Suprapubic skin (tissue), 4 donors: ENCODE measurements around the gene FDPS. TPM values are rescaled to one million over a fixed set of nuclear protein-coding genes. Genes with fewer than 3 reads are reported as not detected.
"Not testable (repeated sequence)": the region's sequence is repeated elsewhere in the genome, so short reads cannot be mapped to it uniquely, and the experiment has no call there.

Source experiments
- DNase-seq, 2 donors: peaks; one replicate each; pipeline ENCODE4 v3.0.0-alpha.2; 2019; ENCODE audit warnings: low spot score in 2 of 2
- H3K27ac ChIP-seq: fragments of 200-600 bp; sonication (generic); one replicate; pipeline ENCODE4 v1.5.1; 2019
- H3K27me3 ChIP-seq: fragments of 200-600 bp; sonication (generic); one replicate; pipeline ENCODE4 v1.5.1; 2019
- H3K36me3 ChIP-seq: fragments of 200-600 bp; sonication (generic); one replicate; pipeline ENCODE4 v1.5.1; 2019
- H3K4me1 ChIP-seq: fragments of 200-600 bp; sonication (generic); one replicate; pipeline ENCODE4 v1.5.1; 2019
- H3K4me3 ChIP-seq: fragments of 200-600 bp; sonication (generic); one replicate; pipeline ENCODE4 v1.5.1; 2019; ENCODE audit warnings: mild to moderate bottlenecking
- H3K9me3 ChIP-seq: fragments of 200-600 bp; sonication (generic); one replicate; pipeline ENCODE4 v1.5.1; 2019
- EP300 ChIP-seq: sonication (generic); formaldehyde crosslinking; IDR thresholded peaks from one replicate; pipeline ENCODE4 v1.6.1; 2017; ENCODE audit warnings: antibody characterized with exemption
- POLR2A ChIP-seq, 2 donors: fragments of 450-650 bp; IDR thresholded peaks; one replicate each; pipeline ENCODE4 v1.6.1; 2017; ENCODE audit warnings: antibody characterized with exemption in 2 of 2, mild to moderate bottlenecking in 2 of 2, moderate library complexity in 2 of 2
- POLR2AphosphoS5 ChIP-seq, 3 donors: sonication (generic); formaldehyde crosslinking; IDR thresholded peaks; one replicate each; pipeline ENCODE4 v1.6.1; 2017; ENCODE audit warnings: antibody characterized with exemption in 3 of 3
- WGBS: methylation state at CpG from one replicate; pipeline ENCODE4 v1.1.5; 2018; 5-methylcytosine and 5-hydroxymethylcytosine counted together
- total RNA-seq, 4 donors: library from RNA; depleted of rRNA; stranded (reverse); fragments of >200 nt; gene quantifications; one replicate each; pipeline ENCODE4 v1.1.0, GENCODE V29; 2016
- TF ChIP-seq, protein P1 (sequence below), 2 donors: fragments of 200-600 bp in 1 of 2; fragments of 450-650 bp in 1 of 2; sonication (generic) in 1 of 2; IDR thresholded peaks; one replicate each; pipeline ENCODE4 v1.5.1; 2016 to 2019; ENCODE audit warnings: antibody characterized with exemption in 2 of 2, mild to moderate bottlenecking in 1 of 2, moderate library complexity in 1 of 2

The FDPS gene
- total RNA-seq, 4 donors from 2014 or later: 110 to 194 (median 147) TPM

DNA sequence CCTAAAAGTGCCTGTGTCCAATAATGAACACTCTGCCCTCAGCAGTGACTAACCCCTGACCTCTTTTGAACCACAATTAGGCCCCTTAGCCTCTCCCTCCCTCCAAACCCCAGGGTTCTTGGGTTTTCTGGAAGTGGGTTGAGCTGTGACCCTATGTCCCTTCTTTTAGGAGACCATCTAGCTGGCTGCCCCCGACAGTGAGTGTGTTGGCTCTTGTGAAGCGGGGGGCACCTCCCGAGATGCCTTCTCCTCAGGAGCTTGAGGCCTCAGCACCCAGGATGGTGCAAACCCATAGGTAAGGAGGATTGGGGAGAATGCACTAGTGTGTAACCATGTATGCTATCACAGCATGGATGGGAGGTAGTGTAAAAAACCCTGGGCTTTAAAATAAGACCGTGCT, 19.3 kb downstream of the FDPS start:
- Histone ChIP-seq H3K27ac (no peak overlapping the region), H3K4me3 (no peak overlapping the region), H3K4me1 (peaks cover 18% of the 10 kb centered on the region), H3K9me3 (no peaks in the 10 kb centered on the region), H3K27me3 (no peaks in the 10 kb centered on the region), H3K36me3 (peaks cover 53% of the 10 kb centered on the region)
- TF ChIP-seq, protein P1, sequence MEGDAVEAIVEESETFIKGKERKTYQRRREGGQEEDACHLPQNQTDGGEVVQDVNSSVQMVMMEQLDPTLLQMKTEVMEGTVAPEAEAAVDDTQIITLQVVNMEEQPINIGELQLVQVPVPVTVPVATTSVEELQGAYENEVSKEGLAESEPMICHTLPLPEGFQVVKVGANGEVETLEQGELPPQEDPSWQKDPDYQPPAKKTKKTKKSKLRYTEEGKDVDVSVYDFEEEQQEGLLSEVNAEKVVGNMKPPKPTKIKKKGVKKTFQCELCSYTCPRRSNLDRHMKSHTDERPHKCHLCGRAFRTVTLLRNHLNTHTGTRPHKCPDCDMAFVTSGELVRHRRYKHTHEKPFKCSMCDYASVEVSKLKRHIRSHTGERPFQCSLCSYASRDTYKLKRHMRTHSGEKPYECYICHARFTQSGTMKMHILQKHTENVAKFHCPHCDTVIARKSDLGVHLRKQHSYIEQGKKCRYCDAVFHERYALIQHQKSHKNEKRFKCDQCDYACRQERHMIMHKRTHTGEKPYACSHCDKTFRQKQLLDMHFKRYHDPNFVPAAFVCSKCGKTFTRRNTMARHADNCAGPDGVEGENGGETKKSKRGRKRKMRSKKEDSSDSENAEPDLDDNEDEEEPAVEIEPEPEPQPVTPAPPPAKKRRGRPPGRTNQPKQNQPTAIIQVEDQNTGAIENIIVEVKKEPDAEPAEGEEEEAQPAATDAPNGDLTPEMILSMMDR (IDR thresholded peaks at IDR 0.05): no peak
- no peak for DNase-seq
- WGBS: 83% methylated on average over 4 of the region's 4 CpGs

DNA sequence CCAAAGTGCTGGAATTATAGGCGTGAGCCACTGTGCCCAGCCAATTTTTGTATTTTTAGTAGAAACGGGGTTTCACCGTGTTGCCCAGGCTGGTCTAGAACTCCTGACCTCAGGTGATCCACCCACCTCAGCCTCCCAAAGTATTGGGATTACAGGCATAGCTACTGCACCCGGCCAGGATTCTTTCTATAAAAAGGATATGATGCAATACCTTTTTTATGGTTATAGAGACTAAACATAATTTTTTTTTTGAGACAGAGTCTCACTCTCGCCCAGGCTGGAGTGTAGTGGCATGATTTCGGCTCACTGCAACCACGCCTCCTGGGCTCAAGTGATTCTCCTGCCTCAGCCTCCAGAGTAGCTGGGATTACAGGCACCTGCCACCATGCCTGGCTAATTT, 20.2 kb downstream of the FDPS start:
- DNase-seq, H3K27ac ChIP-seq, H3K4me3 ChIP-seq, H3K9me3 ChIP-seq, H3K27me3 ChIP-seq: not testable (repeated sequence)
- Histone ChIP-seq H3K36me3 (peaks cover 53% of the 10 kb centered on the region), H3K4me1 (peaks cover 17% of the 10 kb centered on the region)
- 72% methylated on average over 7 of the region's 7 CpGs for WGBS

DNA sequence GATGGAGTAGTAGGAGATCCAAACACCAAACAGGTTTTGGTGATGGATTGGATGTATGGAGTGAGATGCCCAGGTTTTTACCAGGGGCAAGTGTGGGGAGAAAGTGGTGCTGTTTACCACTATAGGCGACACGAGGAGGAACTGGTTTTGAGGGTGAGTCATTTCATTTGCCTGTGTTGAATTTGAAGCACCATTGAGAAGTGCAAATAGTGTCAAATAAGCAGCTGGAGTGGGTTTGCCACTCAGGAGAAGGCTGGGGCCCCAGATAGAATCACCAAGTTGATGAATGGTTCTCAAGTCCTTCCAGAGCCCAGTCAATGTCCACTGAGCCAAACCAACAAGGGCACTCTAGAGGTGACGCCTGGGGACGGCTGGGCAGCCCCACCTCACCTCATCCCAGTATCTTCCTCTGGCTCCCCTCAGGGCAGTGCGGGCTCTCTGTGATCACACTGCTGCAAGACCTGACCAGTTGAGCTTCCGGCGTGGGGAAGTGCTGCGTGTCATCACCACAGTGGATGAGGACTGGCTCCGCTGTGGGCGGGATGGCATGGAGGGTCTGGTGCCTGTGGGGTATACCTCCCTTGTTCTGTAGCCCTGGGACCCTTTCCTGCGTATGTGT, 21.4 kb downstream of the FDPS start:
- no peak for DNase-seq
- Histone ChIP-seq H3K36me3 (peaks cover 60% of the 10 kb centered on the region), H3K9me3 (no peaks in the 10 kb centered on the region), H3K4me3 (no peak overlapping the region), H3K27me3 (no peaks in the 10 kb centered on the region), H3K4me1 (peaks cover 11% of the 10 kb centered on the region), H3K27ac (no peak overlapping the region)
- no peak for TF ChIP-seq EP300
- no peak for TF ChIP-seq POLR2AphosphoS5 (IDR thresholded peaks at IDR 0.05)
- TF ChIP-seq, protein P1 (IDR thresholded peaks at IDR 0.05): no peak
- no peak for TF ChIP-seq POLR2A (IDR thresholded peaks at IDR 0.05)
- WGBS: 63% methylated on average over 5 of the region's 11 CpGs

DNA sequence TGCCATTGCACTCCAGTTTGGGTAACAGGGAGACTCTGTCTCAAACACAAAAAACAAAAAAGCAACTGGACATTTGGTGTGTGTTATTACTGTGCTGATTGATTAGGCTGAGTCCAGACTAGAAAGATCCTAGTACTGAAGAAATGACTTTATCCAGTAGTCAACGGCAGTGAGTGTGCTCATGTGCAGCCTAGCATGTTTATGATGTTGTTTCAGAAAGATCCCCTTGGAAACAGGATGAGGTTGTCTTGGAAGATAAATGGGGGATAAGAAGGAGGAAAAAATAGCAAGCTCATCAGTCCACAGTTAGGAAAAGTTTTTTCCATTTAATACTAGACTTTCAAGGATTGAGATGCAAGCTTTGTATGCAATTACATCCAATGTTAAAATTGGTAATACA, 26.3 kb downstream of the FDPS start:
- no peak for DNase-seq
- Histone ChIP-seq H3K4me1 (no peaks in the 10 kb centered on the region), H3K27me3 (no peaks in the 10 kb centered on the region), H3K9me3 (no peaks in the 10 kb centered on the region), H3K4me3 (no peak overlapping the region), H3K27ac (no peak overlapping the region), H3K36me3 (peaks cover 65% of the 10 kb centered on the region)
- TF ChIP-seq EP300: no peak
- TF ChIP-seq, protein P1 (IDR thresholded peaks at IDR 0.05): no peak
- TF ChIP-seq POLR2A (IDR thresholded peaks at IDR 0.05): no peak
- TF ChIP-seq POLR2AphosphoS5 (IDR thresholded peaks at IDR 0.05): no peak
- 47% methylated on average over 1 of the region's 1 CpG for WGBS

DNA sequence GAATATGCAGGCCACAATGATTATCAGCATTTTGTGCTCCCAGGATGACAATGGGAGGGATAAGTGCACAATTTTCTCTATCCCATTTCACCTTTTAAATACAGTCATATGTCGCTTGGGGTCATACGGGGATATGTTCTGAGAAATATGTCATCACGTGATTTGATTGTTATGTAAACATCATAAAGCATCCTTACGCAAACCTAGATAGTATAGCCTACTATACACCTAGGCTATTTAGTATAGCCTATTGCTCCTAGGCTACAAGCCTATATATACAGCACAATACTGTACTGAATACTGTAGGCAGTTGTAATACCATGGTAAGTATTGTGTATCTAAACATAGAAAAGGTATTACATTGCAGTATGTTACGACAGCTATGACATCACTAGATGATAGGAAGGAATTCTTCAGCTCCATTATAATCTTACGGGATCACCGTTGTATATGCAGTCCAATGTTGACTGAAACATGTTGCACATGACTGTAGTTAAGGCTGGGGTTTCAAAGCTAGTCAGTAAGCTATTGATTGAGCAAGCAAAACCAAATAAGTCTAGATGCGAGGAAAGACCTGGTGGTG, 30.9 kb downstream of the FDPS start:
- DNase-seq: no peak
- Histone ChIP-seq H3K4me3 (no peak overlapping the region), H3K36me3 (peaks cover 90% of the 10 kb centered on the region), H3K9me3 (no peaks in the 10 kb centered on the region), H3K27ac (no peak overlapping the region), H3K27me3 (no peaks in the 10 kb centered on the region), H3K4me1 (no peaks in the 10 kb centered on the region)
- WGBS: 90% methylated on average over 8 of the region's 8 CpGs
- TF ChIP-seq POLR2A (IDR thresholded peaks at IDR 0.05) (no peak), POLR2AphosphoS5 (IDR thresholded peaks at IDR 0.05) (no peak), EP300 (no peak)
- TF ChIP-seq, protein P1 (IDR thresholded peaks at IDR 0.05): no peak

DNA sequence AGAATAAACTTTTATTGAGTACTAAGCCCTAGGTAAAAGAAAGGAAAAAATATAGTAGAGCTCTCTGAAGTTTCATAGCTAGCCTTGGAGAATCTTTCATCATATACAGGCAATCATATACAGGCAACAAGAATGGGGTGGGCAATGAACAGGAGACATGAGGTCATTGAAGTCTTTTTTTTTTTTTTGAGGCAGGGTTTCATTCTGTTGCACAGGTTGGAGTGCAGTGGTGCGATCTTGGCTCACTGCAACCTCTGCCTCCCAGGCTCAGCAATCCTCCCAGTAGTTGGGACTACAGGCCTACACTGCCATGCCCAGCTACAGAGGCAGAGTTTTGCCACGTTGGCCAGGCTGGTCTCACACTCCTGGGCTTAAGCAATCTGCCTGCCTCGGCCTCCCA, 34.2 kb downstream of the FDPS start:
- Histone ChIP-seq H3K36me3 (peaks cover 99% of the 10 kb centered on the region), H3K4me3 (no peak overlapping the region), H3K4me1 (no peaks in the 10 kb centered on the region), H3K9me3 (no peaks in the 10 kb centered on the region), H3K27ac (no peak overlapping the region), H3K27me3 (no peaks in the 10 kb centered on the region)
- 85% methylated on average over 3 of the region's 3 CpGs for WGBS
- TF ChIP-seq POLR2AphosphoS5 (IDR thresholded peaks at IDR 0.05) (no peak), POLR2A (IDR thresholded peaks at IDR 0.05) (no peak), EP300 (no peak)
- TF ChIP-seq, protein P1 (IDR thresholded peaks at IDR 0.05): no peak
- no peak for DNase-seq
